Liver (tissue), 9 donors: Measurements from ENCODE around the gene ADGRB2. TPM values are rescaled to one million over a fixed set of nuclear protein-coding genes. Genes with fewer than 3 reads are reported as not detected.

Experiments
- DNase-seq: peaks from one replicate; pipeline ENCODE4 v3.0.0-alpha.2; 2017; ENCODE audit warnings: low spot score
- H3K27ac ChIP-seq, 2 donors: one replicate each; pipeline ENCODE4 v1.7.0; 2013; ENCODE audit warnings: inconsistent platforms in 2 of 2, low read length in 2 of 2, control low read depth in 1 of 2, low read depth in 1 of 2, mild to moderate bottlenecking in 1 of 2
- H3K27me3 ChIP-seq, 4 donors: one replicate each; pipeline versions ENCODE4 v1.6.1 to v1.7.0; 2013; ENCODE audit warnings: low read length in 3 of 4, inconsistent platforms in 1 of 4, mild to moderate bottlenecking in 1 of 4, moderate library complexity in 1 of 4; ENCODE audit not compliant: control insufficient read depth in 4 of 4, insufficient read depth in 4 of 4
- H3K36me3 ChIP-seq, 4 donors: one replicate each; pipeline versions ENCODE4 v1.6.1 to v1.7.0; 2013; ENCODE audit warnings: low read length in 3 of 4, mild to moderate bottlenecking in 3 of 4, low read depth in 1 of 4, moderate library complexity in 1 of 4; ENCODE audit not compliant: control insufficient read depth in 4 of 4, insufficient read depth in 3 of 4
- H3K4me1 ChIP-seq, 4 donors: one replicate each; pipeline versions ENCODE4 v1.6.1 to v1.7.0; 2013; ENCODE audit warnings: low read length in 3 of 4, mild to moderate bottlenecking in 3 of 4, moderate library complexity in 1 of 4; ENCODE audit not compliant: control insufficient read depth in 4 of 4, insufficient read depth in 4 of 4
- H3K4me3 ChIP-seq, 3 donors: one replicate each; pipeline versions ENCODE4 v1.6.1 to v1.7.0; 2013; ENCODE audit warnings: low read length in 3 of 3, control low read depth in 1 of 3, low read depth in 1 of 3, mild to moderate bottlenecking in 1 of 3
- H3K9ac ChIP-seq, 2 donors: one replicate each; pipeline ENCODE4 v1.7.0; 2013; ENCODE audit warnings: low read length in 2 of 2, mild to moderate bottlenecking in 2 of 2, moderate library complexity in 2 of 2, control low read depth in 1 of 2, low read depth in 1 of 2
- H3K9me3 ChIP-seq, 4 donors: one replicate each; pipeline versions ENCODE4 v1.6.1 to v1.7.0; 2013; ENCODE audit warnings: low read length in 3 of 4; ENCODE audit not compliant: control insufficient read depth in 4 of 4
- EGR1 ChIP-seq, 2 donors: IDR thresholded peaks; 2 replicates each; pipeline ENCODE4 v1.6.1; 2016 to 2018; ENCODE audit warnings: antibody characterized with exemption in 2 of 2, low read depth in 2 of 2
- FOXA1 ChIP-seq: IDR thresholded peaks from 2 replicates; pipeline ENCODE4 v1.6.1; 2016; ENCODE audit warnings: antibody characterized with exemption
- FOXA2 ChIP-seq: IDR thresholded peaks from 2 replicates; pipeline ENCODE4 v1.6.1; 2016; ENCODE audit warnings: antibody characterized with exemption
- GABPA ChIP-seq, 2 donors: IDR thresholded peaks in 1 of 2; conservative IDR thresholded peaks in 1 of 2; 2 replicates each; pipeline ENCODE4 v1.6.1; 2016; ENCODE audit warnings: antibody characterized with exemption in 2 of 2, mild to moderate bottlenecking in 1 of 2, moderate library complexity in 1 of 2
- HNF4A ChIP-seq, 2 donors: conservative IDR thresholded peaks; 2 replicates each; pipeline ENCODE4 v1.6.1; 2016; ENCODE audit warnings: antibody characterized with exemption in 2 of 2, mild to moderate bottlenecking in 2 of 2
- HNF4G ChIP-seq: IDR thresholded peaks from 2 replicates; pipeline ENCODE4 v1.6.1; 2016; ENCODE audit warnings: antibody characterized with exemption
- JUND ChIP-seq, 2 donors: IDR thresholded peaks; 2 replicates each; pipeline ENCODE4 v1.6.1; 2016; ENCODE audit warnings: antibody characterized with exemption in 2 of 2
- NR2F2 ChIP-seq: IDR thresholded peaks from 2 replicates; pipeline ENCODE4 v1.6.1; 2016; ENCODE audit warnings: antibody characterized with exemption
- RAD21 ChIP-seq, 2 donors: IDR thresholded peaks; 2 replicates each; pipeline ENCODE4 v1.6.1; 2016; ENCODE audit warnings: antibody characterized with exemption in 2 of 2, mild to moderate bottlenecking in 2 of 2
- RXRA ChIP-seq, 2 donors: IDR thresholded peaks; 2 replicates each; pipeline ENCODE4 v1.6.1; 2017 to 2018; ENCODE audit warnings: antibody characterized with exemption in 2 of 2, mild to moderate bottlenecking in 1 of 2
- SP1 ChIP-seq: IDR thresholded peaks from 2 replicates; pipeline ENCODE4 v1.6.1; 2018; ENCODE audit warnings: antibody characterized with exemption, mild to moderate bottlenecking
- TAF1 ChIP-seq: conservative IDR thresholded peaks from 2 replicates; pipeline ENCODE4 v1.6.1; 2016; ENCODE audit warnings: antibody characterized with exemption, mild to moderate bottlenecking
- YY1 ChIP-seq: IDR thresholded peaks from 2 replicates; pipeline ENCODE4 v1.6.1; 2016; ENCODE audit warnings: antibody characterized with exemption, mild to moderate bottlenecking
- WGBS: extraction: QIAGEN DNeasy Blood & Tissue Kit; methylation state at CpG from one replicate; pipeline ENCODE4 v1.1.7; 2013; 5-methylcytosine and 5-hydroxymethylcytosine counted together
- polyA plus RNA-seq, 2 donors: library from polyadenylated mRNA; stranded (reverse) in 1 of 2; unstranded in 1 of 2; fragments of 200-250 nt in 1 of 2; fragments of >200 nt in 1 of 2; fragmentation: Nextera tagmentation in 1 of 2; extraction: Ambion mirVana in 1 of 2; gene quantifications; one replicate each; pipeline versions ENCODE4 v1.2.1 to v1.2.3, GENCODE V29; 2013 to 2015
- total RNA-seq, 2 donors: library from RNA; depleted of rRNA; stranded (reverse); fragments of >200 nt; gene quantifications; one replicate each; pipeline ENCODE4 v1.2.3, GENCODE V29; 2014
- TF ChIP-seq, protein P1 (sequence below): IDR thresholded peaks from 2 replicates; pipeline ENCODE4 v1.6.1; 2016; ENCODE audit warnings: antibody characterized with exemption
- TF ChIP-seq, protein P2 (sequence below): IDR thresholded peaks from 2 replicates; pipeline ENCODE4 v1.6.1; 2016; ENCODE audit warnings: antibody characterized with exemption
- TF ChIP-seq, protein P3 (sequence below): IDR thresholded peaks from 2 replicates; pipeline ENCODE4 v1.6.1; 2016; ENCODE audit warnings: antibody characterized with exemption
- TF ChIP-seq, protein P4 (sequence below): IDR thresholded peaks from 2 replicates; pipeline ENCODE4 v1.6.1; 2016; ENCODE audit warnings: antibody characterized with exemption, mild to moderate bottlenecking
- donor health status: healthy.
- donor health status: healthy.
- donor health status: healthy.
- donor health status: healthy.
- donor health status: healthy.

The ADGRB2 gene
- total and polyA plus RNA-seq, 4 donors = under 0.01 to 0.05 (median 0.05) TPM; not detected in 1

DNA sequence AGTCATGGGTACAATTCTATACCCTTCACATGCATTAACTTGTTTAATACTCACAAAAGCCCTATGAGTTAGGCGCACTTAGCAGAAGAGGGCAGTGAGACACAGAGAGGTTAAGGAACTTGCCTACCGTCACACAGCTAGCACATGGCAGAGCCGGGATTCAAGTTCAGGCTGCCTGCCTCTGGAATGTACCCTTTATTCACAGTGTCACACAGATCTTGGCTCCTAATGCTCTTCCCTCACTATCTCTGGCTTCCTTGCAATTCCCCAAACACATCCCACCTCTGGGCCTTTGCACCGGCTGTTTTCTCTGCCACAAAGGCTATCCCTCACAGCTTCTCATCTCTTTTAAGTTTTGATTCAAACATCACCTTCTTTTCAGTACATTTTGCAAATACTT, 85.5 kb downstream of the ADGRB2 start:
- H3K27ac ChIP-seq = no peak overlapping the region
- H3K9ac ChIP-seq = no peak overlapping the region
- H3K27me3 ChIP-seq = peaks cover 0 to 5% (median 0%) of the 10 kb centered on the region in 4 donors
- TF ChIP-seq TAF1 (no peak), FOXA1 (no peak), RAD21 (IDR thresholded peaks at IDR 0.05) (no peak), GABPA (IDR thresholded peaks at IDR 0.05 in 1 of 2, conservative IDR thresholded peaks at IDR 0.05 in 1 of 2) (no peak)
- TF ChIP-seq, protein P1, sequence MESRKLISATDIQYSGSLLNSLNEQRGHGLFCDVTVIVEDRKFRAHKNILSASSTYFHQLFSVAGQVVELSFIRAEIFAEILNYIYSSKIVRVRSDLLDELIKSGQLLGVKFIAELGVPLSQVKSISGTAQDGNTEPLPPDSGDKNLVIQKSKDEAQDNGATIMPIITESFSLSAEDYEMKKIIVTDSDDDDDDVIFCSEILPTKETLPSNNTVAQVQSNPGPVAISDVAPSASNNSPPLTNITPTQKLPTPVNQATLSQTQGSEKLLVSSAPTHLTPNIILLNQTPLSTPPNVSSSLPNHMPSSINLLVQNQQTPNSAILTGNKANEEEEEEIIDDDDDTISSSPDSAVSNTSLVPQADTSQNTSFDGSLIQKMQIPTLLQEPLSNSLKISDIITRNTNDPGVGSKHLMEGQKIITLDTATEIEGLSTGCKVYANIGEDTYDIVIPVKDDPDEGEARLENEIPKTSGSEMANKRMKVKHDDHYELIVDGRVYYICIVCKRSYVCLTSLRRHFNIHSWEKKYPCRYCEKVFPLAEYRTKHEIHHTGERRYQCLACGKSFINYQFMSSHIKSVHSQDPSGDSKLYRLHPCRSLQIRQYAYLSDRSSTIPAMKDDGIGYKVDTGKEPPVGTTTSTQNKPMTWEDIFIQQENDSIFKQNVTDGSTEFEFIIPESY = no peak
- TF ChIP-seq, protein P2, sequence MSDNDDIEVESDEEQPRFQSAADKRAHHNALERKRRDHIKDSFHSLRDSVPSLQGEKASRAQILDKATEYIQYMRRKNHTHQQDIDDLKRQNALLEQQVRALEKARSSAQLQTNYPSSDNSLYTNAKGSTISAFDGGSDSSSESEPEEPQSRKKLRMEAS = no peak
- TF ChIP-seq, protein P3, sequence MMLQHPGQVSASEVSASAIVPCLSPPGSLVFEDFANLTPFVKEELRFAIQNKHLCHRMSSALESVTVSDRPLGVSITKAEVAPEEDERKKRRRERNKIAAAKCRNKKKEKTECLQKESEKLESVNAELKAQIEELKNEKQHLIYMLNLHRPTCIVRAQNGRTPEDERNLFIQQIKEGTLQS = no peak
- no peak overlapping the region for H3K4me3 ChIP-seq
- 89% methylated on average over 4 of the region's 4 CpGs for WGBS
- H3K4me1 ChIP-seq = no peaks in the 10 kb centered on the region
- H3K36me3 ChIP-seq = no peaks in the 10 kb centered on the region
- H3K9me3 ChIP-seq = no peaks in the 10 kb centered on the region
- no peak for DNase-seq

DNA sequence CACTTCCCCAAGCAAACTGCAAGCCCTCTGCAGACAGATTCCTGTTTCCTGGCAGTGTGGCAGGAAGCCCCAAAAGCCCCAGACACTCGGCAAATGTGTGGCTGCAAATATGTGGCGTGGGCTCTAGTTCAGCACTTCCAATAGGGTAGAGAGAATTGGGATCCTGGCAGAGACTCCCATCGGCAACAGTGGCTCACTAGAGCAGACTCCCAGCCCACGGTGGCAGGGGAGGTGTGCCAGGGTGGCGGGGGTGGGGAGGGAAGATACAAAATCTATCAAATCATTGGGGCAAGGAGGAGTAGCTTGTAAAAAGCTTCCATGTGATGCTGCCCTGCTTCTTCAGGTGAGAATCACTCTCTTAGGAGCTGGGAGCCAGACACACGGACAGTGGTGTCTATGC, 86.2 kb downstream of the ADGRB2 start:
- no peak overlapping the region for H3K27ac ChIP-seq
- peaks cover 0 to 5% (median 0%) of the 10 kb centered on the region in 4 donors for H3K27me3 ChIP-seq
- H3K9ac ChIP-seq = no peak overlapping the region
- TF ChIP-seq, protein P2 = no peak
- TF ChIP-seq FOXA1 = no peak
- no peak for TF ChIP-seq TAF1
- TF ChIP-seq HNF4G = no peak
- no peak for TF ChIP-seq JUND (IDR thresholded peaks at IDR 0.05)
- TF ChIP-seq, protein P3 = no peak
- no peak for TF ChIP-seq RXRA (IDR thresholded peaks at IDR 0.05)
- no peak for TF ChIP-seq SP1
- no peak for TF ChIP-seq YY1
- TF ChIP-seq, protein P1 = no peak
- TF ChIP-seq RAD21 (IDR thresholded peaks at IDR 0.05) = no peak
- TF ChIP-seq NR2F2 = no peak
- TF ChIP-seq HNF4A (conservative IDR thresholded peaks at IDR 0.05) = no peak
- TF ChIP-seq GABPA (IDR thresholded peaks at IDR 0.05 in 1 of 2, conservative IDR thresholded peaks at IDR 0.05 in 1 of 2) = no peak
- no peak for TF ChIP-seq EGR1 (IDR thresholded peaks at IDR 0.05; ENCODE audit: low read depth in 2 of 2)
- TF ChIP-seq FOXA2 = no peak
- TF ChIP-seq, protein P4, sequence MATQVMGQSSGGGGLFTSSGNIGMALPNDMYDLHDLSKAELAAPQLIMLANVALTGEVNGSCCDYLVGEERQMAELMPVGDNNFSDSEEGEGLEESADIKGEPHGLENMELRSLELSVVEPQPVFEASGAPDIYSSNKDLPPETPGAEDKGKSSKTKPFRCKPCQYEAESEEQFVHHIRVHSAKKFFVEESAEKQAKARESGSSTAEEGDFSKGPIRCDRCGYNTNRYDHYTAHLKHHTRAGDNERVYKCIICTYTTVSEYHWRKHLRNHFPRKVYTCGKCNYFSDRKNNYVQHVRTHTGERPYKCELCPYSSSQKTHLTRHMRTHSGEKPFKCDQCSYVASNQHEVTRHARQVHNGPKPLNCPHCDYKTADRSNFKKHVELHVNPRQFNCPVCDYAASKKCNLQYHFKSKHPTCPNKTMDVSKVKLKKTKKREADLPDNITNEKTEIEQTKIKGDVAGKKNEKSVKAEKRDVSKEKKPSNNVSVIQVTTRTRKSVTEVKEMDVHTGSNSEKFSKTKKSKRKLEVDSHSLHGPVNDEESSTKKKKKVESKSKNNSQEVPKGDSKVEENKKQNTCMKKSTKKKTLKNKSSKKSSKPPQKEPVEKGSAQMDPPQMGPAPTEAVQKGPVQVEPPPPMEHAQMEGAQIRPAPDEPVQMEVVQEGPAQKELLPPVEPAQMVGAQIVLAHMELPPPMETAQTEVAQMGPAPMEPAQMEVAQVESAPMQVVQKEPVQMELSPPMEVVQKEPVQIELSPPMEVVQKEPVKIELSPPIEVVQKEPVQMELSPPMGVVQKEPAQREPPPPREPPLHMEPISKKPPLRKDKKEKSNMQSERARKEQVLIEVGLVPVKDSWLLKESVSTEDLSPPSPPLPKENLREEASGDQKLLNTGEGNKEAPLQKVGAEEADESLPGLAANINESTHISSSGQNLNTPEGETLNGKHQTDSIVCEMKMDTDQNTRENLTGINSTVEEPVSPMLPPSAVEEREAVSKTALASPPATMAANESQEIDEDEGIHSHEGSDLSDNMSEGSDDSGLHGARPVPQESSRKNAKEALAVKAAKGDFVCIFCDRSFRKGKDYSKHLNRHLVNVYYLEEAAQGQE = no peak
- no peaks in the 10 kb centered on the region for H3K36me3 ChIP-seq
- no peak overlapping the region for H3K4me3 ChIP-seq
- WGBS = 65% methylated on average over 6 of the region's 6 CpGs
- no peaks in the 10 kb centered on the region for H3K9me3 ChIP-seq
- no peaks in the 10 kb centered on the region for H3K4me1 ChIP-seq
- DNase-seq = no peak
